SK-N-SH (cell line): Measurements from ENCODE around the gene SESN1.

Experiments
- CTCF ChIP-seq: fragments of 200-600 bp; sonication (generic); IDR thresholded peaks from 2 replicates; pipeline ENCODE4 v1.6.1; 2017; ENCODE audit warnings: antibody characterized with exemption, mild to moderate bottlenecking, moderate library complexity
- ELF1 ChIP-seq: IDR thresholded peaks from 2 replicates; pipeline ENCODE4 v1.4.0; 2012
- EP300 ChIP-seq, 2 experiments: IDR thresholded peaks; 2 replicates each; pipeline versions ENCODE4 v1.4.0 to v1.6.1; 2012; ENCODE audit warnings: borderline replicate concordance in 1 of 2, low read depth in 1 of 2, low read length in 1 of 2
- GABPA ChIP-seq: IDR thresholded peaks from 2 replicates; pipeline ENCODE4 v1.4.0; 2012; ENCODE audit warnings: low read depth, mild to moderate bottlenecking
- IRF3 ChIP-seq: fragments of 150-350 bp; IDR thresholded peaks from 2 replicates; pipeline ENCODE4 v1.6.1; 2016; ENCODE audit warnings: mild to moderate bottlenecking, low read depth, low read length
- JUND ChIP-seq: IDR thresholded peaks from 2 replicates; pipeline ENCODE4 v1.4.0; 2012
- MXI1 ChIP-seq: IDR thresholded peaks from 2 replicates; pipeline ENCODE4 v1.6.1; 2012; ENCODE audit warnings: mild to moderate bottlenecking, low read depth, low read length, improper control_type of control experiment
- POLR2AphosphoS5 ChIP-seq: IDR thresholded peaks from 2 replicates; pipeline ENCODE4 v1.6.1; 2012; ENCODE audit warnings: low read depth, low read length
- REST ChIP-seq: IDR thresholded peaks from 2 replicates; pipeline ENCODE4 v1.6.1; 2012; ENCODE audit warnings: mild to moderate bottlenecking, low read depth, low read length, moderate library complexity
- SMC3 ChIP-seq: IDR thresholded peaks from 2 replicates; pipeline ENCODE4 v1.6.1; 2012; ENCODE audit warnings: low read depth, low read length, improper control_type of control experiment
- TAF1 ChIP-seq: IDR thresholded peaks from 2 replicates; pipeline ENCODE4 v1.6.1; 2012; ENCODE audit warnings: low read depth, mild to moderate bottlenecking, low read length, moderate library complexity, borderline replicate concordance
- TCF12 ChIP-seq: IDR thresholded peaks from 2 replicates; pipeline ENCODE4 v1.4.0; 2012
- YY1 ChIP-seq: IDR thresholded peaks from 2 replicates; pipeline ENCODE4 v1.4.0; 2012; ENCODE audit warnings: low read depth, mild to moderate bottlenecking
- TF ChIP-seq, protein P1 (sequence below): IDR thresholded peaks from 2 replicates; pipeline ENCODE4 v1.4.0; 2012; ENCODE audit warnings: low read depth

GRCh38 chr6:108946695-108947094 is 148.0 kb downstream of the SESN1 start:
- TF ChIP-seq TAF1 (no peak), CTCF (no peak), SMC3 (no peak), POLR2AphosphoS5 (no peak), TCF12 (no peak), JUND (no peak), YY1 (no peak), REST (no peak), MXI1 (no peak), GABPA (no peak), ELF1 (no peak), EP300 (IDR thresholded peaks at IDR 0.05; ENCODE audit: borderline replicate concordance in 1 of 2, low read depth in 1 of 2, low read length in 1 of 2) (no peak), IRF3 (no peak)
- TF ChIP-seq, protein P1, sequence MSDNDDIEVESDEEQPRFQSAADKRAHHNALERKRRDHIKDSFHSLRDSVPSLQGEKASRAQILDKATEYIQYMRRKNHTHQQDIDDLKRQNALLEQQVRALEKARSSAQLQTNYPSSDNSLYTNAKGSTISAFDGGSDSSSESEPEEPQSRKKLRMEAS = no peak
